Stromal cell of bone marrow (primary cell): ENCODE data around the gene NUDT10.
"Not testable (repeated sequence)": the region's sequence is repeated elsewhere in the genome, so short reads cannot be mapped to it uniquely, and the experiment has no call there.

ENCODE experiments used
- DNase-seq: peaks from one replicate; pipeline ENCODE4 v3.0.0-alpha.2; 2012; ENCODE audit warnings: low read depth

NUDT10 gene

DNA sequence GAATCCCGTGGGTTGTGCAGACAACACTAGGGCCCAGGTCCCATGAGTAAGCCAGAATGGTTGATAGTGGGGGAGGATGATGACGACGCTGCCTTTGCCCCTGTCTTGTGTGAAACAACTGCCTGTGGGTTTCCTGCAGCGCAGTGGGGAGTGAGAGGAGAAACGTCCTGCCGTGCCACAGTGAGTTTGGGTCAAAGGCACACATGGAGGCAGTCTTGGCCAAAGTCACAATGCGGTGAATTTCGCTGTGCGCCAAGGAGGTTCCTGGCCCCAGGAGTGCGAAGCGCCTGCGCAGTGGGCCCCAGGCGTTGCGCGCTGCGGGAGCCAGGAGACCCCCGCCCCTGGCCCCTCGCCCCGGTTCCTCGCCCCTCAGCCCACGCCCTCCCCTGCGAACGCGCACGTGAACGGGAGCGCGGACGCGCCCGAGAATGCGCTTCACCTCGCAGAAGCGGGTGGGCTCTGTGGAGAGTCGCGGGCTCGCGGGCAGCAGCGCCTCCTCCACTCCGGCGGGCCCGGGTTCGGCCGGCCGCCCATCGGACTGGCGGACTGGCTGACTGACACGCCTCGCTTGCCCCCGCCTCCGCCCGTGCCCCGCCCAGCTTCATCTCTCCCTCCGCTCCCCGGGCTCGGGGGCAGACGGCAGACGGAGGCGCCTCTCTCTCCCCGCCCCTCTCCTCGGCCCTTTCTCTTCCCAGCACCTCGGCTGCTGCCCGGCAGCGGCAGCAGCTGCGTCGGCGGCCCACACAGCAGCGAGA lies at the start of gene NUDT10:
TSS of gene NUDT10 (plus strand) at position 635 of the 755 bp plus-strand sequence. CDS start 144 bp downstream, outside the sequence.
- no peak for DNase-seq

DNA sequence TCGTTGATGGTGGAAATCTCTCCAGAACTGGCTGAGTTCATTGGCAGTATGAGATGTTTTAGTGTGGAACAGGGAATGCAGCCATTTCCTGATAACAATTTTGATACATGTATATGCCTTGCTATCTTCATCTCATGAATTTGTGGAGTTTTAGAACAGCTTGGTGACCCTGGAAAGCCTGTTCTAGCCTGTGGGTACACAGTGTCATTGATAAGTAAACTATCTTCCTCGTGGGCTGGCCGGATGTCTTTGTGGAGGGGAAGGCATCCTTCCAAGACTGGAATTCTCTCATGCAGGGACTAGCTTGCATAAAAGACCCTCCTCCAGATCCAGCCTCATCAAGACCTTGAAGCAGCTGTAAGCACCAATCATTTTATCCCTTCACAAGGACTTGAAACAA lies 40.2 kb upstream of the NUDT10 start:
- no peak for DNase-seq

- DNase-seq = no peak
Measured at GRCh38 chrX:51296138-51296537, 36.5 kb upstream of the NUDT10 start.

DNA sequence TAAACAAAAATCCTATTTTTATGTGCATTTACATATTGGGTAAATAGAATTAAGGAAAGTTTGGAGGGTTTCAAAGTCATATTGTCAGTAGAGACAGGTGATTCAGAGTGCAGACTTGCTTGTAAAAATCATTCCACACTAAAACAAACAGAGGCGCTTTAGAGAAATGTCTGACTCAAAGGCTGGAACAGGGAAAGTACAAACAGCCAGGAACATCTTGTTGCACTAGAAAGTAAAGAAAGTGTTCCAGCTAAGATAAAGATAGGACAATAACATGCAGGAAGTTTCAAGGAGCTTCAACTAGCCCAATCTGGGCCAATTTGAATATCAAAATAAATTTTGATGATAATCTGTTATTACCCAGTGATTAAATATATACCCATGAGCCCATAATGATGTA lies 16.4 kb upstream of the NUDT10 start:
- DNase-seq = no peak

DNA sequence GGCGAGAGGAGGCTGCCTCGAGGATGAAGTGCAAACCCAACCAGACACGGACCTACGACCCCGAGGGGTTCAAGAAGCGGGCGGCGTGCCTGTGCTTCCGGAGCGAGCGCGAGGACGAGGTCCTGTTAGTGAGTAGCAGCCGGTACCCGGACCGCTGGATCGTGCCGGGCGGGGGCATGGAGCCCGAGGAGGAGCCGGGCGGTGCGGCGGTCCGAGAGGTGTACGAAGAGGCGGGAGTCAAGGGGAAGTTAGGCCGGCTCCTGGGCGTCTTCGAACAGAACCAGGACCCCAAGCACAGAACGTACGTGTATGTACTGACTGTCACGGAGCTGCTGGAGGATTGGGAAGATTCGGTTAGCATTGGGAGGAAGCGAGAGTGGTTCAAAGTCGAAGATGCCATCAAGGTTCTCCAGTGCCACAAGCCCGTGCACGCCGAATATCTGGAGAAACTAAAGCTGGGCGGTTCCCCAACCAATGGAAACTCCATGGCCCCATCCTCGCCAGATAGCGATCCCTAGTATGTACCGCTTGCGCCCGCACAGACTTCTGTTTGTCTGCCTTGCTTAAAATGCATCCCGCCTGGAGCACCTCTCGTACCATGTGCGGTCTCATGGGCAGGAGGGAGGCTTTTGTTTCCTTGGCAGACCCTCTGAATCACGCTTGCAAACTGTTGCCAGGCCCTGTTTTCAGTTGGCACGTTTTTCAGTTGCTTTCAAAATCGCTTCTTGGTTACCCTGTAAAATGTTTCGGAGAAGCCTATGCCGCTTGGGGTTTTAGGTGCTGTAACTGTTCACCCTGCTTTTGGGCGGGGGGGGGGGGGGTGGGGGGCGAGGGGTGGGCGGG lies 542 bp downstream of the NUDT10 start:
- DNase-seq = not testable (repeated sequence)

GRCh38 chrX:51334276-51334675 lies 1.7 kb downstream of the NUDT10 start:
- DNase-seq = no peak

- peak; percentile 16 for DNase-seq
Measured at GRCh38 chrX:51336584-51336983, 4.0 kb downstream of the NUDT10 start.

GRCh38 chrX:51361251-51361650 lies 28.6 kb downstream of the NUDT10 start:
- DNase-seq = no peak

GRCh38 chrX:51376672-51377071 lies 44.0 kb downstream of the NUDT10 start:
- DNase-seq = no peak
